SK-N-MC (cell line): ENCODE results near the gene NQO2.

ENCODE experiments used
- EZH2 ChIP-seq: fragments of 200-600 bp; sonication (generic); IDR thresholded peaks from one replicate; pipeline ENCODE4 v1.6.1; 2017; ENCODE audit warnings: antibody characterized with exemption
- FOXP2 ChIP-seq: optimal IDR thresholded peaks from 2 replicates; pipeline ENCODE3; 2011; ENCODE audit warnings: mild to moderate bottlenecking, moderate library complexity; ENCODE audit not compliant: insufficient read depth; ENCODE audit errors: extremely low read length, control extremely low read depth
- POLR2AphosphoS5 ChIP-seq: IDR thresholded peaks from 2 replicates; pipeline ENCODE4 v1.6.1; 2012; ENCODE audit warnings: mild to moderate bottlenecking, low read depth, low read length, borderline replicate concordance

DNA sequence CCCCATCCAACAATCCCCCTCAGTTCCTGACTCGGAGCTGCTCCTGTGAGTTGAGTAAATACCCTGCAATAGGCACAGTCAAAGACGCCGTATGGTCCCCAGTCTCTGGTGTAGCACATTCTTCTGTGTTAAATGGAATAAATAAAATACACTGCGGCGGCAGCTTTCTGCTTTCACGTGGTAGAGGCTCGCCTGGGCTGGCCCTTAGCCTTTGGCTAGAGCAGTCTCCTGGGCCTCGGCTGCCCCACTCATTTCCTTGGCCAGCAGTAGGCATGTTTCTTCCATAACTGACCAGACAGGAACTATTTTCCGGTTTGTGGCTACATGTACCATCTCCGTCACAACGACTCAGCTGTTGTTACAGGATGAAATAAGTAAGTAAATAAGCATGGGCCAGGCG lies 49.0 kb upstream of the NQO2 start:
- no peak for TF ChIP-seq POLR2AphosphoS5
- no peak for TF ChIP-seq FOXP2
- no peak for TF ChIP-seq EZH2
